Ascending aorta (tissue), 2 donors: Measurements from ENCODE around the gene ACYP2. TPM values are rescaled to one million over a fixed set of nuclear protein-coding genes. Genes with fewer than 3 reads are reported as not detected.

ENCODE experiments used
- DNase-seq, 2 donors: peaks; one replicate each; pipeline ENCODE4 v3.0.0-alpha.2; 2019; ENCODE audit warnings: low spot score in 2 of 2
- H3K27ac ChIP-seq, 2 donors: fragments of 200-600 bp; sonication (generic); one replicate each; pipeline ENCODE4 v1.5.1; 2016 to 2017; ENCODE audit warnings: mild to moderate bottlenecking in 1 of 2
- H3K27me3 ChIP-seq: fragments of 200-600 bp; sonication (generic); one replicate; pipeline ENCODE4 v1.5.1; 2017
- H3K36me3 ChIP-seq, 2 donors: fragments of 200-600 bp; sonication (generic); one replicate each; pipeline ENCODE4 v1.5.1; 2016
- H3K4me1 ChIP-seq, 2 donors: fragments of 200-600 bp; sonication (generic); one replicate each; pipeline ENCODE4 v1.5.1; 2016 to 2017; ENCODE audit warnings: mild to moderate bottlenecking in 1 of 2
- H3K4me3 ChIP-seq, 2 donors: fragments of 200-600 bp; sonication (generic); one replicate each; pipeline ENCODE4 v1.5.1; 2016 to 2017; ENCODE audit warnings: mild to moderate bottlenecking in 1 of 2
- H3K9me3 ChIP-seq, 2 donors: fragments of 200-600 bp; sonication (generic); one replicate each; pipeline ENCODE4 v1.5.1; 2016
- intact Hi-C: fragments of 100-400 bp; cut with DNase I; formaldehyde crosslinking; loops from one replicate; pipeline ENCODE4 v1.15.1; 2023
- total RNA-seq: library from RNA; depleted of rRNA; stranded (reverse); fragments of >200 nt; gene quantifications from one replicate; pipeline ENCODE4 v1.1.0, GENCODE V29; 2016
- TF ChIP-seq, protein P1 (sequence below), 3 experiments: fragments of 200-600 bp in 2 of 3; fragments of 450-650 bp in 1 of 3; sonication (generic) in 2 of 3; IDR thresholded peaks; one replicate each; pipeline ENCODE4 v1.5.1; 2016 to 2019; ENCODE audit warnings: antibody characterized with exemption in 3 of 3, mild to moderate bottlenecking in 1 of 3, moderate library complexity in 1 of 3

The ACYP2 gene
- total RNA-seq, 1 donor from 2014 or later = 0.96 TPM

GRCh38 chr2:54196646-54197045 lies 81.2 kb downstream of the ACYP2 start:
- TF ChIP-seq, protein P1, sequence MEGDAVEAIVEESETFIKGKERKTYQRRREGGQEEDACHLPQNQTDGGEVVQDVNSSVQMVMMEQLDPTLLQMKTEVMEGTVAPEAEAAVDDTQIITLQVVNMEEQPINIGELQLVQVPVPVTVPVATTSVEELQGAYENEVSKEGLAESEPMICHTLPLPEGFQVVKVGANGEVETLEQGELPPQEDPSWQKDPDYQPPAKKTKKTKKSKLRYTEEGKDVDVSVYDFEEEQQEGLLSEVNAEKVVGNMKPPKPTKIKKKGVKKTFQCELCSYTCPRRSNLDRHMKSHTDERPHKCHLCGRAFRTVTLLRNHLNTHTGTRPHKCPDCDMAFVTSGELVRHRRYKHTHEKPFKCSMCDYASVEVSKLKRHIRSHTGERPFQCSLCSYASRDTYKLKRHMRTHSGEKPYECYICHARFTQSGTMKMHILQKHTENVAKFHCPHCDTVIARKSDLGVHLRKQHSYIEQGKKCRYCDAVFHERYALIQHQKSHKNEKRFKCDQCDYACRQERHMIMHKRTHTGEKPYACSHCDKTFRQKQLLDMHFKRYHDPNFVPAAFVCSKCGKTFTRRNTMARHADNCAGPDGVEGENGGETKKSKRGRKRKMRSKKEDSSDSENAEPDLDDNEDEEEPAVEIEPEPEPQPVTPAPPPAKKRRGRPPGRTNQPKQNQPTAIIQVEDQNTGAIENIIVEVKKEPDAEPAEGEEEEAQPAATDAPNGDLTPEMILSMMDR (IDR thresholded peaks at IDR 0.05) = no peak
- Histone ChIP-seq H3K4me3 (no peak overlapping the region), H3K9me3 (no peaks in the 10 kb centered on the region), H3K27me3 (no peaks in the 10 kb centered on the region), H3K4me1 (no peaks in the 10 kb centered on the region), H3K36me3 (no peaks in the 10 kb centered on the region), H3K27ac (no peak overlapping the region)
- no peak for DNase-seq
- intact Hi-C loops = no loop called here

DNA sequence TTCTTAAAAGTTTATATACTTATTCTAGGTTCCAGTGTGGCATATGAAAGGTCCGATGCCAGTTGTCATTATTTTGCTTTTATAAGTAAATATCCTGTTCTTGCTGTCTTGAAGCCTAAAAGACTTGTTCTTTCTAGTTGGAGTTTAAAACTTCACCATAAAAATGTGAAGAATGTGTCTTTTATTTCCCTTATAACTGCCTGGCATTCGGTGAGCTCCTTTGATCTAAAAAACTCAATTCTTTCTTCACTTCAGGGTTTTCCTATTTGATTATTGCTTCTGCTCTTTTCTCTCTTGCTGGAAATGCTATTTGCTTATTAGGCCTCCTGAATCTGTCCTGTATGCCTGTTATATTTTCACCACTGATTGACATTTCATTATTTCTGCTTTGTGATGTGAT lies 89.1 kb downstream of the ACYP2 start:
- no peak for DNase-seq
- H3K27ac ChIP-seq = peak overlapping the region in 1 of 2 donors; percentile 20
- H3K4me3 ChIP-seq = no peak overlapping the region
- H3K36me3 ChIP-seq = no peaks in the 10 kb centered on the region
- H3K4me1 ChIP-seq = peaks cover 0 to 21% of the 10 kb centered on the region in 2 donors
- TF ChIP-seq, protein P1 (IDR thresholded peaks at IDR 0.05) = no peak
- intact Hi-C loops = no loop called here
- H3K27me3 ChIP-seq = no peaks in the 10 kb centered on the region
- no peaks in the 10 kb centered on the region for H3K9me3 ChIP-seq

DNA sequence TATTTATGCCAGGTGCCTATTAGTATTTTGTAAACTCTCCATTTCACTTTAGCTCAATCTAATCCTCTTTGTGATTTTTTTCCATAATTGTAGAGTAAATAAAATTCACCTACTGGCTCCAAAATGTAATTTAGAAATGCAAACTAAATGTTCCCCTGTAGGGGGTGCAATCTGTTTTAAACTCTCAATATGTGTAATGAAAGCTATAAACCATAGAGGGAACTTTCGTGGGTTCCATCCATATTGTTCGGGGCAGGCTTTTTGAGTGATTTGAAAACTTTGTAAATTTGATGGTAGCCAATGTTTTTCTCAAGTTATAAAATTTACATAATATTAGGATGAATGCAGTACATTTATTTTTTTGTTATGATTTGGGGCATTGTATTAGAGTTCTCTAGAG lies 91.2 kb downstream of the ACYP2 start:
- no peak overlapping the region for H3K27ac ChIP-seq
- intact Hi-C loops = no loop called here

DNA sequence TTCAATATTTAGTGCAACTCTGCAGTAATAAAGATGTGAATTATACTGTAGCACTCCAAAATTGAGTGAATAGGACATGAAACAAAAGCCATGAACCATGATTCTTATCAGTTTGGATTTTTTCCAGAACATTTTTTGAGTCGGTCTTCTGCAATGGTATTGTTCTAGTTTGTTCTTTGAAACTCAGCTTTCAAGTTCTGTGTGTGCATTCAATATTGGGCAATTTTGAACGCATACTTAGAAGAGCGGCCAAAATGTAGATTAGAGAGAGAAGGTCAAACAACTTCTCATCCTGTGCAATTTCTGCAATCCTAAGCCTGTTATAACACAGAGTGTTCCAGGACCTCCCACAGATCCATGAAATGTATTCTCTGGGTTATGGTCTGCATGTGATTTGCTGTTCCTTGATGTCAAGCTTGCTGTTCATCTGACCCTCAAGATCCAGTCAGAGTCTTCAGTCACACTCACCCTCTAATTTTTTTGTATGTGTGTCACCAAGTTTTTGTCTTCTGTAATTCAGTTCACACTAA lies 92.3 kb downstream of the ACYP2 start:
- peak overlapping the region; percentile 10 to 55 for H3K27ac ChIP-seq
- peaks cover 0 to 30% of the 10 kb centered on the region in 2 donors for H3K4me1 ChIP-seq
- H3K4me3 ChIP-seq = no peak overlapping the region
- no peaks in the 10 kb centered on the region for H3K27me3 ChIP-seq
- DNase-seq = no peak
- no peaks in the 10 kb centered on the region for H3K9me3 ChIP-seq
- intact Hi-C loops = loop anchor here (2.0 kb wide), 2 partner anchors 123 to 249 kb away; partner anchors contain the start of gene SPTBN1
- no peaks in the 10 kb centered on the region for H3K36me3 ChIP-seq
- TF ChIP-seq, protein P1 (IDR thresholded peaks at IDR 0.05) = no peak

More for the DNA sequence above, 91.2 kb downstream of the ACYP2 start:
- Histone ChIP-seq H3K4me3 (no peak overlapping the region), H3K4me1 (peaks cover 0 to 24% of the 10 kb centered on the region in 2 donors), H3K9me3 (no peaks in the 10 kb centered on the region), H3K27me3 (no peaks in the 10 kb centered on the region), H3K36me3 (no peaks in the 10 kb centered on the region)
- no peak for DNase-seq
- TF ChIP-seq, protein P1 (IDR thresholded peaks at IDR 0.05) = peak; percentile 32 to 73 (median 60)

GRCh38 chr2:54208364-54209240 lies 93.2 kb downstream of the ACYP2 start:
- H3K9me3 ChIP-seq = no peaks in the 10 kb centered on the region
- intact Hi-C loops = loop anchor here (2.0 kb wide), 2 partner anchors 122 to 248 kb away; partner anchors contain the start of gene SPTBN1
- no peaks in the 10 kb centered on the region for H3K27me3 ChIP-seq
- no peak overlapping the region for H3K4me3 ChIP-seq
- peaks cover 0 to 30% of the 10 kb centered on the region in 2 donors for H3K4me1 ChIP-seq
- DNase-seq = no peak
- TF ChIP-seq, protein P1 (IDR thresholded peaks at IDR 0.05) = no peak
- H3K36me3 ChIP-seq = no peaks in the 10 kb centered on the region
- peak overlapping the region; percentile 10 to 55 for H3K27ac ChIP-seq
